ENCODE data around the gene PLXDC2. TPM values are rescaled to one million over a fixed set of nuclear protein-coding genes. Genes with fewer than 3 reads are reported as not detected.
A peak's percentile ranks its signal among the peaks of the same experiment; 100 is the strongest.

PLXDC2 gene
- total and polyA plus RNA-seq, 2 donors from 2014 or later = 11.9 to 42.1 TPM

GRCh38 chr10:20091698-20092097 is 275.5 kb downstream of the PLXDC2 start:
- H3K27me3 ChIP-seq (ENCODE audit: control insufficient read depth, insufficient read depth, low read length) = no peaks in the 10 kb centered on the region
- no peak for FAIRE-seq
- peaks cover 0 to 14% (median 3%) of the 10 kb centered on the region in 3 donors for H3K4me1 ChIP-seq (ENCODE audit: control insufficient read depth in 2 of 3, insufficient read depth in 2 of 3, low read depth in 1 of 3, low read length in 3 of 3)
- no peak overlapping the region for H3K4me3 ChIP-seq (ENCODE audit: low read length in 3 of 3)
- no peak for TF ChIP-seq CTCF (IDR thresholded peaks at IDR 0.05; ENCODE audit: borderline replicate concordance, extremely low read depth, insufficient read depth)
- H3K9ac ChIP-seq (ENCODE audit: low read length in 3 of 3) = no peak overlapping the region
- no peak overlapping the region for H3K27ac ChIP-seq (ENCODE audit: low read depth in 2 of 2, low read length in 2 of 2)
- H3K9me3 ChIP-seq (ENCODE audit: control insufficient read depth in 2 of 3, insufficient read depth in 1 of 3, low read length in 3 of 3) = peaks cover 0 to 3% (median 0%) of the 10 kb centered on the region in 3 donors
- intact Hi-C loops (cut with DNase I) = no loop called here
- no peaks in the 10 kb centered on the region for H3K36me3 ChIP-seq (ENCODE audit: control insufficient read depth in 2 of 3, insufficient read depth in 3 of 3, low read length in 3 of 3)
- DNase-seq = no peak

GRCh38 chr10:20093600-20093999 is 277.4 kb downstream of the PLXDC2 start:
- FAIRE-seq = no peak

GRCh38 chr10:20094226-20094976 is 278.2 kb downstream of the PLXDC2 start:
- FAIRE-seq (no peak), DNase-seq (no peak)
- intact Hi-C loops (cut with DNase I) = no loop called here
- Histone ChIP-seq H3K9ac (ENCODE audit: low read length in 3 of 3) (no peak overlapping the region), H3K9me3 (ENCODE audit: control insufficient read depth in 2 of 3, insufficient read depth in 1 of 3, low read length in 3 of 3) (peaks cover 0 to 3% (median 0%) of the 10 kb centered on the region in 3 donors), H3K27me3 (ENCODE audit: control insufficient read depth, insufficient read depth, low read length) (no peaks in the 10 kb centered on the region), H3K36me3 (ENCODE audit: control insufficient read depth in 2 of 3, insufficient read depth in 3 of 3, low read length in 3 of 3) (no peaks in the 10 kb centered on the region), H3K27ac (ENCODE audit: low read depth in 2 of 2, low read length in 2 of 2) (no peak overlapping the region), H3K4me1 (ENCODE audit: control insufficient read depth in 2 of 3, insufficient read depth in 2 of 3, low read depth in 1 of 3, low read length in 3 of 3) (peaks cover 0 to 7% (median 2%) of the 10 kb centered on the region in 3 donors), H3K4me3 (ENCODE audit: low read length in 3 of 3) (no peak overlapping the region)
- no peak for TF ChIP-seq CTCF (IDR thresholded peaks at IDR 0.05; ENCODE audit: borderline replicate concordance, extremely low read depth, insufficient read depth)

More at GRCh38 chr10:20093600-20093999, 277.4 kb downstream of the PLXDC2 start:
- Histone ChIP-seq H3K27me3 (ENCODE audit: control insufficient read depth, insufficient read depth, low read length) (no peaks in the 10 kb centered on the region), H3K9ac (ENCODE audit: low read length in 3 of 3) (no peak overlapping the region), H3K27ac (ENCODE audit: low read depth in 2 of 2, low read length in 2 of 2) (no peak overlapping the region), H3K36me3 (ENCODE audit: control insufficient read depth in 2 of 3, insufficient read depth in 3 of 3, low read length in 3 of 3) (no peaks in the 10 kb centered on the region), H3K4me1 (ENCODE audit: control insufficient read depth in 2 of 3, insufficient read depth in 2 of 3, low read depth in 1 of 3, low read length in 3 of 3) (peaks cover 0 to 7% (median 3%) of the 10 kb centered on the region in 3 donors), H3K9me3 (ENCODE audit: control insufficient read depth in 2 of 3, insufficient read depth in 1 of 3, low read length in 3 of 3) (peaks cover 0 to 3% (median 0%) of the 10 kb centered on the region in 3 donors), H3K4me3 (ENCODE audit: low read length in 3 of 3) (no peak overlapping the region)
- intact Hi-C loops (cut with DNase I) = no loop called here
- no peak for TF ChIP-seq CTCF (IDR thresholded peaks at IDR 0.05; ENCODE audit: borderline replicate concordance, extremely low read depth, insufficient read depth)
- DNase-seq = peak in 1 of 5 donors; percentile 17

Data from kidney (tissue), 14 donors.